Femur (tissue), 1 donor: ENCODE results near the gene ANO2.

ENCODE experiments used
- DNase-seq: peaks from one replicate; pipeline ENCODE4 v3.0.0-alpha.2; 2017

The ANO2 gene

DNA sequence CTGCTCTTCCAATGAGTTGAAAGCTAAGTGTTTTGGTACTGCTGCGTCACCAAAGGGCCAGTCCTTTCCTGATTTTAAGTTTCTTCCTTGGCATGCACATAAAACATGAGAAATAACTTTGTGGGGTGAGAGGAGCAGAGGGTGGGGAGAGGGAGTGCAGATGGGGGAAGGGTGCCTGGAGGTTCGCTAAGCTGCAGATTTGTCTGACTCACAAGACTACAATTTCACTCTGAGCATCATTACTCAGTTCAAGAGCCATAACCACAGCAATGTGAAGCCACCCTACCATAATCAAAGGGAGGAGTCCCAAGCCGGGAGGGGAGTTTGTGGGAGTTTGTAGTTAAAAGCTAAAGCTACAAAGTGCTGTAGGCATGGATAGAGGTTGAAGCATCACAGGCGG, 136.1 kb downstream of the ANO2 start:
- DNase-seq = peak; percentile 27

DNA sequence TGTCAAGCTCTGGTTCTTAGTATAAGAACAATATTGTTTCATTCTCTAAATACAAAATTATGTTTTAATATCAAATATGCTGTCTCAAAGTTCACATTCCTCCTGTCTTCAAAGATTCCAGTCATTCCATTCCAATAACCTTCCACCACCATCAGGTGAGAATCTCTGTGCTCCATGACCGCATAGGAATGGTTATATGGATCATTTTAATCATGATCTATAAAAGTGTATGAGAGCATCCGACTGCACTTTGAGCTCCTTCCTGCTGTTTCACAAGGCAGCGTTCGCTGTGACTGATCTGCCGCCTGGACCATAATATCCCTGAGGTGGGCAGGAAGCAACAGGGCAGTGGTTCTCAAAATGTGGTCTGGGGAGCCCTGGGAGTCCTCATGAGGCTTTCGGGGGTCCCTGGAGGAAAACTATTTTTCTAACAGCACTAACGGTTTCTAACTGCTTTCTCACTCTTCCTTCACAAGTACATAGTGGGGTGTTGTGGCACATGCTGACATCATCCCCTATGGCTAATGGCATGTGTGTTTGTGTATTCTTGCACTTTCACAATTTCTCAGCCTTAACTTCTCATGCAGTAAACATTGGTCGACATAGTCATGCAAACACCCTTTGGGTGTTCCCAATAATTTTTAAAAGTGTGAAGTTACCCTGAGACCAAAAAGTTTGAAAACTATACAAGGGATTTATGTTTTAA, 137.4 kb downstream of the ANO2 start:
- no peak for DNase-seq

DNA sequence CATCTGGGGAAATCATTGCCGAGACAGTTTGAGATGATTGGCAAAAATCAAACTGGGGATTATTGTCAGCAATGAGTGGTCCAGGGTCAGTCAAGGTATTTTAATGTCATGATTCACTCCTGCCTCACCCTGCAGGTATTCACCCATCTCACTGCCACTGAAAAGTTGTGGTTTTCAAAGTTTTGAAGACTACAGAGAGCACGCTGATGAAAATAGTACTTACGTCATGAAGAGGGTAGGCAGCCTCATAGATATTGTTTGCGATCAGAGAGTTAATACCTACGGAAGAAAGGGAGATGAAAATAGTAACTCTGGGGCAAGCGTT, 138.0 kb downstream of the ANO2 start:
- no peak for DNase-seq

DNA sequence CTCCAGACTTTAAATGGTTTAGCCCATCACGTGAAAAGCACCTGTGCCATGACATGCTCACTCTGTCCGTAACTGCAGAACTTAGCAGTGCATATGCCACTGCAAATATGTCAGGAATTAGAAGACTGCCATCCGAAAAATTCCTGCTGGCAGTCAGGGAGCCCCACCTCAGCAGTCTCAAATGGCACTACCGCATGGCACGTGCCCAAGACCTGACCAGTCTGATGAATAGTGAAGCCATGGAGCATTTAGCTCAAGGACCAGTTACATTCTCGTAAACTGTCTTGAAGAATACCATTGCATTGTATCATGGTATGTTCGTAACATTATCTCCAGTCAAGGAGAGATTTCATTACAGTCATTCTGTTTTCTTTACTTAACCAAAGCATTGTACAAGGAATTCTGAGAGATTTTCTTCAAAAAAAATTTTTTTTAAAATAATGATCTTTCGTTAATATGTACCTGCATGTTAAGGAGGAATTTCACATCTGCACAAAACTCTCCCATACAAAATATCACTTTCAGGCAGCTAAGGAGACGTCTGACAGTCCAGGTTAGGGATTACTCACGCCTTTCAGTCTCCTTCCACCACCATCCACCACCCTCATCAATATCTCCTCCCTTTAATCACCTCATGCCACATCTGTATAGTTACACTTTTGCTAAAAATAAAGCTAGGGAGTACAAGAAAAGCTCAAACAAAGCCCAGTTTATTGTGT, 138.5 kb downstream of the ANO2 start:
- DNase-seq = peak; percentile 50

DNA sequence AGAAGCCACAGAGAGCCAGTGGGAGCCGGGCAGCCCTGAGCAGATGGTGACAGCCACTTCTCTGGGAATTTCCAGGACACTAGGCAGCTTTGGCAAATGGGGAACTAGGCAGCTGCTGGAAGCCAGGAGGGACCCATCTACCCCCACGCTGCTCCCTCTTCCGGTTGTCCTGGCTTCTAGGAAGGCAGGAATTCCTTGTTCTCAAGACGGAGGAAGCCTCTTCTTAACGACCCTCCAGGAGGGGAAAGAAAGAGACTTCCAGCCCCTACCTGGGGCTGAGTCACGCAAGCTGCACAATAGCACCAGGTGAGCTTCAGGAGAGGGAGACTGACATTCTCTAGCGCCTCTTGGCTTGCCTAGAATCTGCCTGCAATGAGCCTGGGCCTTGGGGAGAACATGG, 141.5 kb downstream of the ANO2 start:
- no peak for DNase-seq

DNA sequence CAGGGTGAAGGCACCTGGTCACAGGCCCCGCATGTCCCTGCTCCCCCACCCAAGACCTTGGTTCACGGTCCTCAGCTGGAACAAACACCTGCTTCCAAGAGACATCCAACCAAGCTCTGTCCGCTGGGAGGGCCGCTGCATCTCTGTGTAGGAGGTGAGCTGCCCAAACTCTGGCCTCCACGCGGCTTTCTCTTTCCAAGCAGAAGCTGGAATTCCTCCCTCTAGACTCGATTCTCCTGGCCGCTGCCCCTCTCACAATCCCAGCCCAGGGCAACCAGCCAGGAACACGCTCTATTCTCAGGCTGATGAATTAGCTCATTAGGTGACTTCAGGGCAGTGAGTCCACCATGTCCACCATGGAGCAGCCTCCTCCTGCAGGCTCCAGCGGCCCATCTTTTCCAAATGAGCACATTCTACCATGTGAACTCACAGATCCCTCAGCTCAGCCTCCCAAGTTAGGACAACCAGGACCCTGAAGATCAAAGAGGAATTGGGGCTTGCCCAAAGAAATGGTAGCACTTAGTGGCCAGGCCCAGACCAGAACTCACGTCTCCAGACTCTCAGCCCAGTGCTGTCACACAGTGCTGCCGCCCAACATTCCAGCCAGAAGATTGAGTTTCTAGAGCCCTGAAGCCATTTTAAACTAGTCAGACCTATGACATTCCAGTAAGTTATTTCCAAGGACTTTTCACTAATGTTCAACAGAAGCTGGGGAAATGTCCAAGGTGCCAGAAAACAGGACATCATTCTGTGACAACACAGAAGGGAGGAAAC, 146.6 kb downstream of the ANO2 start:
- DNase-seq = no peak

DNA sequence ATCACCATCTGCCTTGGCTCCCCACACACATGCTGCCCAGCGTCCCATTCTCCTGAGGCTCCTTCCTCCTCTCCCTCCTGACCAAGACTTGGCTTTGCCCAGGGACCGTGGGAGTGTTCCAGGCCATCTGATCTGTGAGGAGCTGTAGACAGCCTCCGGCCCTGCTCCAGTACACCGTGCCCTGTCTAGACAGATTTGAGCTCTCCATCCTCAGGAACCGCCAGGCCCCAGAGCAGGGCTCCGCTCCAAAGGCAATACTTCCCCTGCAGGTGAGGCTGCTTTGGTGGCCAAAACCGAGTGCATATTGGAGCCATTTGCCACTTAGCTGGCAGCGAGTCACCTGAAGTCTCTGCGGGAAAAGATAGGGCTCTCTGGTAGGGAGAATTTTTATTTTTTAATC, 147.4 kb downstream of the ANO2 start:
- DNase-seq = peak; percentile 29

DNA sequence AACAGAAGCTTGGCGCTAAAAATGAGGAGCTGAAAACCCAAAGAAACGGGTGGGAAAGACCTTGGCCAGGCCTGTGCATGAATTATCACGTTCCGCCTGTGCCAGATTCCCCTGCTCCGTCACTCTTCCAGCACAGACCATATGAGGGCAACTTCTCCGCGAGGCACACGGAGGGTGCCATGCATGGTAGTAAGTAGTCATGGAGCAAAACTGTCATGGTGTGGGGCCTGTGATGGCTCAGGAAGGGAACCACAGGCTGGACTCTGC, 148.2 kb downstream of the ANO2 start:
- DNase-seq = no peak

DNA sequence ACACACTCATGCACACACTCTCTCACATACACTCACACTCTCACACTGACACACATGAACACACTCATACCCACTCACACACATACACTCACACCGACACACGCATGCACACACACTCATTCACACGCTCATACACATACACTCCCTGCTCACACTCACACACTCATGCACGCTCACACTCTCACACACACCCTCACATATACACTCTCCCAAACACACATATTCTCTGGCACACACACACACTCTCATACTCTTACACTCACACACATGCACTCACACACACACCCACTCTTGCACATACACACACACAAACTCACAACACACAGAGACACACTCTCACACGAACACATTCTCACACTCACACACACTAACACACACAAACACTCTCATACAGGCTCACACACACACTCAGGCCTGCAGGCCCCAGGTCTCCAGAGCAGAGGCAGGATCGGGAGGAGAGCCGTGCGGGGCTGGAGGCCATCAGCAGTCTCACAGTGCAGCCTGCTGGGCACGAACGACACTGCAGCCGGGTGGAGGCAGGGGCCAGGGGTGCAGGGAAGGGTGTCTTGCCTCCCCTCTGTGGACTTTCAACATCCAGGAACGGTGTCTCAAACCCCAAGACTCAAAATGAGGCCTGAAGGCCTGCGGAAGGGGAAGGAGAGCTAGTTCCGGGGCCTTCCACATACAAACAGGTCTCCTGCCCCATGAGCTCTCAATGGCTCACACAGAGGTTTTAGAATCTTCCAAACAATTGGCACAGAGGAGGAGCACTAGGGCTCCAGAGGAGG, 148.7 kb downstream of the ANO2 start:
- DNase-seq = peak; percentile 68

DNA sequence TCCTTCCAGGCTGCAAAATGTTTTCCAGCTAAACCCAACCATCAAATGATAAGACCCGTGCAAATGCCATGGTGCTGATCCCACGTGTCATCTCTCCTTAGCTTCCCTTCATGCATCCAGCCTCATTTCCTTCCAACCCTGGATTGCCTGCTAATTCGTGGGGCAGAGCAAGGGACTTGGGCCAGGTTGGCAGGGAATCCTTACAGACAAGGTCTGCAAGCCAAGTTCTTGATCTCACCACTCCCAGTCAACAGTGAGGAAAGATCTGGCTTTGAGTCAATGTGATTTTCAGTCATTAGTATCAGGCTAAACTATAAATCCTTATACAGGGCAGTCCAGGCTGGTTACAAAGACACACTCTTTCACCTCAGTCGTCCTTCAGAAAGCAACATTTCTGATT, 150.9 kb downstream of the ANO2 start:
- DNase-seq = peak; percentile 35

DNA sequence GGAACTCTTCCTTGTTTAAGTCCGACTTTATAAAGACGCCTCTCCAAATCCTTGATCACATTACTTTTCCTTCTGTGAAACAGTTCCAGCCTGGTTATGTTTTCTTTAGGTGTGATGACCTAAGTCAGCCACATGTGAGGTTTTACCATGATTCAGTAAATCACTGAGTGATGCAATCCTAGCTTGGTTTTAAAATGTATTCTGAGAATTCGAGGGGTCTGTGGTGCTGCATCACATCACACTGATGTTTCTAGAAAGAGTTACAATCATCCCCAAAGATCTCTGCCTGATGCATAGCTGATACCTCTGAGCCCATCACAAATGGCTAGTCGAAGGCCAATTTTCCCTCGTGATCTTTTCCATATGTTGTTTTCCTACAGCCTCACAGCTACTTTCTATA, 152.7 kb downstream of the ANO2 start:
- no peak for DNase-seq

DNA sequence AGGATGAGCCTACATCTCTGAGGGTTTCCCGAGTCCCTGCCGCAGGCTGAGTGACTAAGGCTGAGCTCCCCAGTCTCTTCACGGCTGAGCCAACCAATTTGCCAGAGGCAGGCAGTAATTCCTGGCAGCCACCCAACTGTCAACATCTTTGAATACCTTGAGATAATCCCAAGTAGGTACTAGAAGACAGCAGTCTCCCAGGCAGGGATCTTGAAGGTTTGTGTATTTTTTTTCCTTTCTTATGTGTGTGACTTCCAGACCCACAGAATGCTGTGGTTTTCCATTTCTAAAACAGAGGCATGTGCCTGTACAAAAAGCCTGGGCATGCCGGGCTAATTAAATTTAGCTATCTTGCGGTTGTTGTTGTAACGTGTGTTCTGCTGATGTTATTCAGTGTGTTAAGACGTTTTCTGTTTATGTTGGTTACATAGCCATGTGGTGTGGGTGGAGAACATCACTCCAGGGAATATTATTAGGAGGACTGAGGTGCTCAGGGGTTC, 155.5 kb downstream of the ANO2 start:
- no peak for DNase-seq

DNA sequence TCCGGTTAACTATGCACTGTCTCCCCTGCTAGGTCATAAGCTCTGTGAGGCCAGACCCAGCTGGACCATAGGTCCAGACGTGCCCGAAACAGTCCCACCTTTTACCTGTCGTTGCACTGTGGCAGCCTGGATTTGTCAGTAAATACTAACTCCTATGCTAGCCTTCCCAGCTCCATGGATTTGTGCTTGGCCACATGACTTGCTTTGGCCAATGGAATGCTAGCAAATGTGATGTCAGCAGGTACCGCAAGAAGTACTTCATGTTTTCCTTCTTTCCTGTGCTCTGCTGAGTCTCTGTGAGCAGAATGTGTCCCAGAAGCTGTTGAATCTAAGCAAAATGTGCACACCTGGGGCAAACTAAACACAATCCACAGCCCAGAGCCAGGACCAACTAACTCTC, 157.2 kb downstream of the ANO2 start:
- DNase-seq = no peak

DNA sequence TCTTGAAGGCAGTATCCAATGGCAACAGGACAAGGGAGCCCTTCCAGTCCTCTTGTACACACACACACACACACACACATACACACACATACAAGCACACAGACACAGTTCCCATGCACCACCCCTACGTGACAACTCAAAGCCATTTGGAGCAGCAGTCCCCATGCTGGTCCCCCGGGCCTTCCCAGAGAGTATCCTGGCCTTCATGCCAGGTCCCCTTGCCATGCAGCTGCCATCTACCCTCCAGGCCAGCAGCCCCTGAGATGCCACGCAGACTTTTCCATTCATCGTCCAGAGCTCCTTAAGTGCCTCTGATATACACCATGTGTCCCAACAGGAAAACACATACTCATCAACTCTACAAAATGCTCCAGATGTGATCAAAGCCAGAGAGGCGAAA, 159.5 kb downstream of the ANO2 start:
- DNase-seq = no peak

DNA sequence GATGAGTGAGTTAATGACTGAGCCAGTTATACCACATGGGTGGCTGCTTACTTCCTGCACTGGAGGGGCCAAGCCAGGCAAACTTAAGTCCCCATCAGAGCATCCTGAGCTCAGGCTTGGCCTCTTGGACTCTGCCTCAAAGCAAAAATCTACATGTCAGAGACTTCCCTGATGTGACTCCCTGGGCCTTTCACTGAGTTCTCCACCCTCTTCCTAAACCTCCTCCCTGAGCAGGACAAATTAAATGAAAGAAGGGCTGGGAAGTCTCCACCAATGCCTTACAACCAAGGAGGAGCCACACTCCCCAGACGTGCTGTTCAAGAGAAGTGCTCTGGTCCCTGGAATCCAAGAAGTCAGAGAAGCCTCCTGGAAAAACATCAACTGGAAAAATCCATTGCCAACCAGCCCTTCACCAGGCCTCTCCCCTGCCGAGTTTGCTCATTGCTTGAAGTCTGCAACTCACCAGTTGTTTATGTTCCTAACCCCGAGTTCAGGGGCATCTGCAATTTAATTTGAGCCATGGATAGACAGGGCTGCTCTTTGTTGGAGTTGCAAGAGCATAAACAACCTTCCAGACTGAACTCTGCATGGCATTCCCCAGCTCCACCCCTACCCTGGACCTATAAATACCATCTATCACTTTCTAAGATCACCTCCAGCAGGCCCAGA, 160.5 kb downstream of the ANO2 start:
- DNase-seq = no peak

DNA sequence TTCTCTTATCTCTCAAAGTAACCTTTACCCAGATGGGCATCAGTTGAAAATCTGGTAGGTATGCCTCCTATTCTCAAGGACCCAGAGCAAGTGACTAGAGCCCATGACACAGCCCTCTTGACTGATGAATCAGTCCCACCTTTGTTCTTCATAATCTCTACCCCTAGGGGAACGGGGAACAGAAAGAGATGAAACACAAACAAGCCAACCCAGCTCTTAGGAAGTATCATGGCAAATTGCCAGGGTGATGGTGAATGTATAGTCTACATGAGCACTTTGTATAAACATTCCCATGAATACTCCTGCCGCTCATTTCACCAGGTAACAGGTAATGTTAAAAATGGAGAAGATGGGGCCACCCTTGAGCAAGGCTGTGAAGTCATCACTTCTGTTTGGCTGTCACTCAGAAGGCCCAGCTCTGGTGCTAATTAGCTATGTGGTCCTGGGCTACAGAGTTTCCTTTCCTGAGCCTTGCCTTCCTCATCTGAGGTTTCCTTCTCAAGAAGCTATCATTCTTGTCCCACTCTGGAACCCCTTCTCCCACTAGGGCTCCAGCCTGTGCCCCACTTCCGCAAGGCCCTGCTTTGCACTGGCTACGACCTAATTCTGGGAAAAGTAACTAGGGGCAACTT, 161.7 kb downstream of the ANO2 start:
- no peak for DNase-seq

DNA sequence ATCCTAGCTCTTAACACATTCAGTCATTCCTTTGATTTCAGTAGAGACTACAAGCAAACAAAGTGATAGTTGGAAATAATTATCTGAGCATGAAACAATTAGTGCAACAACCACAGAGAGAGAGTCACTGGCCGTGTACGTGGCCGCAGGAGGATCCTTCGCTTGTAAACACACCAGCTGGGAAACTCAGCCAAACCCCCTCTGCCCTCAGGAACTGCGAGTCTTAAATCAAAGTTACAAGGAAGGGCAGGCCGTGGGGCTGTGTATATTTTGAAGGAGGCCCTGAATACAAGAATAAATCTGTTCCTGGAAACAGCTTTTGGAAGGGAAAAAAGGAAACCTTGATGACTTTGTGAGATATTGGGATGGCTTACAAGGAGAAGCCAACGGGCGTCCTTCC, 164.5 kb downstream of the ANO2 start:
- DNase-seq = no peak

DNA sequence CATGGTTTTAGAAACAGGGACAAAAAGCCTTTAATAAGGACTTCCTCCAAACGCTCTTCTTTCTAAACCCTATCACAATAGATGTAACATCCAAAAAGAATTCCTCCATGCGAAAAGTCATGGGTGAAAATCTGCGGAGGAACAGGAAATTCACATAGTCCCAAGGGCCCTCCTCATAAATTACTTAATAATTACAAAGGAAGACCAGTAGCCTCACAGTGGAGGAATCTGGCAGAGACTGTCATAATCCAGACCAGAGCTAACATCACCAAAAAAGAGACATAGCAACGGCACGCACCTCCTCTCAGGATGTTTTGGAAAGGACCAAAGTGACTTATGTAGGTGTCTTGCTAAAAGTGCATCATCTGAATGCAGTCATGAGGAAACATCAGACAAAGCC, 165.7 kb downstream of the ANO2 start:
- DNase-seq = no peak

DNA sequence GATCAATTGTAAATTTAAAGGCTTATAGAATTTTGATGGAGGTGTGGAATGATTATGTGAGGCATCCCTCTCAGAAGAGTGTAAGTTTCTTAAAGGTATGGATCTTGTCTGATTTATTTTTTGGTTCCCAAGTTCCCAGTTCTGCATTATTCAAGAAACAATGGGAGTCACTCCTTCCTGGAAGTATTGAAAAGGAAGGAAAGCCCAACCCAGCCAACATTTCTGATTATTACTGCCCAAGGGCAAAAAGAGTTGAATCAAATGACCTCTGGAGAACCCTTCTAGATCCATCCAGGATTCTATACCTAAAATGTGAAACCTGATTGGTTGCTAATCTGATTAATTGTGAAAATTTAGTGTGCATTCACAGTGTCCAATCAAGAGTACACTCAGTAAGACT, 166.2 kb downstream of the ANO2 start:
- no peak for DNase-seq

DNA sequence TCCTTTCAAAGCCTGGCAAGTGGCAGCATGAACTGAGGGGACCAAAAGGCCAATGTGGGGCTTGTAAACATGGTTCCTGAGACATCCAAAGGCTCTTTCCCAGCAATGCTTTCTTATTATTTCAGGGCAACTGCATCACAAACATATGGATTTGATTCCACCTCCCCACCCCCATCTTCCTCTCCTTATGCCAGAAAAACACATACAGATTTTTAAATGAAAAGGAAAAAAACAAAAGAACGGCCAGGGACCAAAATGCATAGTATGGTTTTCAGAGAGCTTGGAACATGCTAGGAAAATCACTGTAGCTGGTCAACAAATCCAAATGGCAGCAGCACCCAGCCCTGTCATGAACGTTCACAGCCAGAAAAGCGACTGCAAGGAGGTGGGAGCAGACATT, 167.6 kb downstream of the ANO2 start:
- DNase-seq = no peak

DNA sequence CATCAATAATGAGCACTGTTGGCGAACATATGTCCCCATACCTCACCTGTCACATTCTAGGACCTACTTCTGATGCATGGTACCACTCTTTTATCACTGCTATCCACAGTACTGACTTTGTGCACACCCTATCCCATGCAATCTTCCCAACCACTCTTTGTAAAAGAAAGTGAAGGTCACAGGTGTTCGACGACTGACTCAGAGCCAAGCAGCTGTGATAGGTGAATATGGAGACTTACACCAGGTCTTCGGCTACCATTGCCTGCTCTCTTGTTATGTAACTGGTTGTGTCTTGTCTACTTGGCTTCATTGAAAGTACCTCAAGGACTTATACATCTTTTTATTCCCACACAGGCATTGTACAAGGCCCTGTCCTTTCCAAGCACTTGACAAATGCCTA, 169.0 kb downstream of the ANO2 start:
- DNase-seq = no peak

DNA sequence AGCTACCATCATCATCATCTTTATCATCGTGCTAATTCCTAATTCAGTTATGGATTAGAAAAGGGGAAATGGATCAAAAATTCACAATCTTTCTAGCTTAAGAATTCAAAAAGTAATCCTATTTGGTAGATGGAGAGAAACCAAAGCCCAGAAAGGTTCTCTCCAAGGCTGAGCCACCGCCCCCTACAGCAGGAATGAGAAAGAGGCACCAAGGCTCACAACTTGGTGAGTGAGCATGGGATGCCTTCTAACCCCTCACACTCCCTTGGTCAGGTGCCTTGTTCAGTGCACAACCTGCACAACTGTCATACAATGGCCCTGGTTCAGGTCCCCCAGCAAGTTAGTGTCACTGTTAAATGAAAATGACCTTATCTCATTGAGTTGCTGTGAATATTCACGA, 171.5 kb downstream of the ANO2 start:
- DNase-seq = no peak
